Sigmoid colon (tissue), 7 donors: ENCODE data around the gene KCNK2. TPM values are rescaled to one million over a fixed set of nuclear protein-coding genes. Genes with fewer than 3 reads are reported as not detected.

Experiments
- DNase-seq: peaks from one replicate; pipeline ENCODE4 v3.0.0-alpha.2; 2019
- H3K27ac ChIP-seq, 4 donors: fragments of 200-600 bp; sonication (generic); one replicate each; pipeline ENCODE4 v1.5.1; 2016 to 2019; ENCODE audit warnings: mild to moderate bottlenecking in 1 of 4
- H3K27me3 ChIP-seq, 3 donors: fragments of 200-600 bp; sonication (generic); one replicate each; pipeline ENCODE4 v1.5.1; 2019; ENCODE audit warnings: mild to moderate bottlenecking in 1 of 3
- H3K36me3 ChIP-seq, 4 donors: fragments of 200-600 bp; sonication (generic); one replicate each; pipeline ENCODE4 v1.5.1; 2016 to 2019
- H3K4me1 ChIP-seq, 4 donors: fragments of 200-600 bp; sonication (generic); one replicate each; pipeline ENCODE4 v1.5.1; 2017 to 2019
- H3K4me3 ChIP-seq, 4 donors: fragments of 200-600 bp; sonication (generic); one replicate each; pipeline ENCODE4 v1.5.1; 2017 to 2019; ENCODE audit warnings: mild to moderate bottlenecking in 2 of 4, moderate library complexity in 1 of 4
- H3K9me3 ChIP-seq, 4 donors: fragments of 200-600 bp in 3 of 4; sonication (generic) in 3 of 4; one replicate each; pipeline versions ENCODE4 v1.5.1 to v1.6.1; 2013 to 2019
- CTCF ChIP-seq, 4 experiments: fragments of 450-650 bp in 3 of 4; fragments of 200-600 bp in 1 of 4; IDR thresholded peaks; one replicate each; pipeline ENCODE4 v1.5.1; 2016 to 2019; ENCODE audit warnings: antibody characterized with exemption in 4 of 4, mild to moderate bottlenecking in 3 of 4, moderate library complexity in 2 of 4
- EP300 ChIP-seq, 4 donors: sonication (generic); formaldehyde crosslinking; IDR thresholded peaks; one replicate each; pipeline ENCODE4 v1.6.1; 2017; ENCODE audit warnings: antibody characterized with exemption in 4 of 4
- POLR2A ChIP-seq, 2 donors: fragments of 450-650 bp; IDR thresholded peaks; one replicate each; pipeline ENCODE4 v1.6.1; 2016; ENCODE audit warnings: antibody characterized with exemption in 2 of 2, mild to moderate bottlenecking in 2 of 2, moderate library complexity in 2 of 2
- POLR2AphosphoS5 ChIP-seq, 4 donors: sonication (generic); formaldehyde crosslinking; IDR thresholded peaks; one replicate each; pipeline ENCODE4 v1.6.1; 2017; ENCODE audit warnings: antibody characterized with exemption in 4 of 4
- WGBS, 2 donors: extraction: QIAGEN DNeasy Blood & Tissue Kit; methylation state at CpG; one replicate each; pipeline ENCODE4 v1.1.7; 2013; 5-methylcytosine and 5-hydroxymethylcytosine counted together
- intact Hi-C: fragments of 100-400 bp; cut with DNase I; formaldehyde crosslinking; loops from one replicate; pipeline ENCODE4 v1.15.1; 2023
- polyA plus RNA-seq, 3 donors: library from polyadenylated mRNA; stranded (reverse); fragments of 200-250 nt; gene quantifications; one replicate each; pipeline ENCODE4 v1.2.3, GENCODE V29; 2013
- total RNA-seq, 4 donors: library from RNA; depleted of rRNA; stranded (reverse); fragments of >200 nt; gene quantifications; one replicate each; pipeline ENCODE4 v1.1.0, GENCODE V29; 2016
- donor health status: healthy with polysubstance abuse.
- donor health status: Bipolar disorder and iron deficiency.
- donor health status: healthy.

The KCNK2 gene
- total and polyA plus RNA-seq, 7 donors, result 0.25 to 3.3 (median 0.75) TPM; not detected in 1

DNA sequence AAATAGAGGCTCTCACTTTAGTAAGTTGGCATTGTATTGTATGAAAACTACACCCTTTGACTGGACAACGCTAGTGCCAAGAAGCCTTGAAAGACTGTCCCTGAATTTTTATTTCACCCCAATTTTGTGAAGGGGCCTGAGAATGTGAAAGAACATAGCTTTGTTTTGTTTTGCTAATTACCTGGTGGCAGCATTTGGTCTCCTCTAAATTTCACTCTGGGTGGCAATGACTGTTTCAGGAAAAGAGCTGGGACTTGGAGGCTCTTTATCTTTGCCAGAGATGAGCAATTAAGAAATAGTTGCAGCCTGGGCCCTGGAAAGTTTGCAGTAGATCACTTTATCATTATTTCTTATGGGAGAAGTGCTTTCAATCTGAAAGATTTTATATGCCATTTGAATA lies 117.6 kb downstream of the KCNK2 start:
- no peak for DNase-seq
- H3K9me3 ChIP-seq, result no peaks in the 10 kb centered on the region
- TF ChIP-seq POLR2AphosphoS5 (IDR thresholded peaks at IDR 0.05), result no peak
- TF ChIP-seq EP300 (IDR thresholded peaks at IDR 0.05), result no peak
- TF ChIP-seq CTCF (IDR thresholded peaks at IDR 0.05), result no peak
- TF ChIP-seq POLR2A (IDR thresholded peaks at IDR 0.05), result no peak
- no peaks in the 10 kb centered on the region for H3K36me3 ChIP-seq
- no peaks in the 10 kb centered on the region for H3K4me1 ChIP-seq
- intact Hi-C loops, result no loop called here
- H3K27ac ChIP-seq, result no peak overlapping the region
- no peaks in the 10 kb centered on the region for H3K27me3 ChIP-seq
- WGBS, 2 donors, result 81 to 82% methylated on average over 1 of the region's 1 CpG
- H3K4me3 ChIP-seq, result no peak overlapping the region

GRCh38 chr1:215201283-215201682 lies 118.7 kb downstream of the KCNK2 start:
- WGBS, 2 donors, result 77 to 86% methylated on average over 2 of the region's 2 CpGs
- H3K4me1 ChIP-seq, result no peaks in the 10 kb centered on the region
- no peaks in the 10 kb centered on the region for H3K27me3 ChIP-seq
- intact Hi-C loops, result no loop called here
- H3K36me3 ChIP-seq, result no peaks in the 10 kb centered on the region
- no peak for DNase-seq
- no peak for TF ChIP-seq CTCF (IDR thresholded peaks at IDR 0.05)
- TF ChIP-seq POLR2A (IDR thresholded peaks at IDR 0.05), result no peak
- TF ChIP-seq EP300 (IDR thresholded peaks at IDR 0.05), result no peak
- no peak for TF ChIP-seq POLR2AphosphoS5 (IDR thresholded peaks at IDR 0.05)
- no peaks in the 10 kb centered on the region for H3K9me3 ChIP-seq
- no peak overlapping the region for H3K4me3 ChIP-seq
- no peak overlapping the region for H3K27ac ChIP-seq

DNA sequence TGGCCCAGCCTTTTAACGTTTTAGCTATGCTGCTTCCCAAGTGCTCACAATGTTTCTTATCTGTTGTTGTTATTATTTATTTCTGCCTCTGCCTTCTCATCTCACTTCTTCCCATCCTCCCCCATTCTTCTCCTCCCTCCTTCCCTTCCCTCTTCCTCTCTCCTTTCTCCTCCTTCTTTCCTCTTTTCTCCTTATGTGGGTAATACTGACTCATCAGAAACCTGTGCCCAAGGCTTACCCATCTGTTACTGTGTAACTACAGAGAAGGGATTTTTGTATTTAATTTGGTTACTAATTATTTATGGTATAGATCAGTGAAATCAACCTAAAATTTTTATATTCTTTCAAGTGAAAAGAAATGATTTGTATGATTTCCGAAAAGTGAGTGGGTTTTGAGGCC lies 120.3 kb downstream of the KCNK2 start:
- 66 to 79% methylated on average over 2 of the region's 2 CpGs for WGBS, 2 donors
- intact Hi-C loops, result no loop called here
- Histone ChIP-seq H3K4me3 (no peak overlapping the region), H3K36me3 (no peaks in the 10 kb centered on the region), H3K9me3 (no peaks in the 10 kb centered on the region), H3K27ac (no peak overlapping the region), H3K4me1 (no peaks in the 10 kb centered on the region), H3K27me3 (no peaks in the 10 kb centered on the region)
- TF ChIP-seq CTCF (IDR thresholded peaks at IDR 0.05) (no peak), POLR2A (IDR thresholded peaks at IDR 0.05) (no peak), POLR2AphosphoS5 (IDR thresholded peaks at IDR 0.05) (no peak), EP300 (IDR thresholded peaks at IDR 0.05) (no peak)
- DNase-seq, result no peak

DNA sequence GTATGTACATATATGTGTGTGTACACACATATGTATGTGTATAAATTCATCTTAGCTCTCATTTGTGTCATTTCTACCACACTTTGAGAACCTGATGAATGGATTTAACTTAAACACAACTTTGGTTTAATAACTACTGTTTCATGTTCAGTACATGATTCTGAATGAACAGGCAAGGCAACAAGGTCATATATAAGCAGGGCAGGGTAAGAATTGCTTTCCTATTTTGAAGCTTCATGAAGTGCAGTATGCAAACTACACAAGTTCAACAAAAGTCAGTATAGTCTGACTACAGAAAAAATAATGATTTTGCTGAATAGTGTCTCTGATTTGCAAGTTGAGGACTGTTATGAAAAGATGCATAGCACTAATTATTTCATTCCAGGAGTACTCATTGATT lies 127.6 kb downstream of the KCNK2 start:
- TF ChIP-seq POLR2AphosphoS5 (IDR thresholded peaks at IDR 0.05) (no peak), POLR2A (IDR thresholded peaks at IDR 0.05) (no peak), EP300 (IDR thresholded peaks at IDR 0.05) (no peak), CTCF (IDR thresholded peaks at IDR 0.05) (no peak)
- Histone ChIP-seq H3K4me1 (no peaks in the 10 kb centered on the region), H3K4me3 (no peak overlapping the region), H3K36me3 (no peaks in the 10 kb centered on the region), H3K9me3 (no peaks in the 10 kb centered on the region), H3K27ac (no peak overlapping the region), H3K27me3 (no peaks in the 10 kb centered on the region)
- DNase-seq, result no peak
- intact Hi-C loops, result no loop called here

GRCh38 chr1:215215846-215216245 lies 133.3 kb downstream of the KCNK2 start:
- intact Hi-C loops, result no loop called here
- Histone ChIP-seq H3K27ac (no peak overlapping the region), H3K27me3 (no peaks in the 10 kb centered on the region), H3K9me3 (no peaks in the 10 kb centered on the region), H3K36me3 (no peaks in the 10 kb centered on the region), H3K4me3 (no peak overlapping the region), H3K4me1 (no peaks in the 10 kb centered on the region)
- no peak for TF ChIP-seq EP300 (IDR thresholded peaks at IDR 0.05)
- TF ChIP-seq POLR2AphosphoS5 (IDR thresholded peaks at IDR 0.05), result no peak
- TF ChIP-seq POLR2A (IDR thresholded peaks at IDR 0.05), result no peak
- no peak for TF ChIP-seq CTCF (IDR thresholded peaks at IDR 0.05)
- DNase-seq, result no peak
- WGBS, 2 donors, result 50 to 69% methylated on average over 1 of the region's 1 CpG
